ENCODE data around the gene THUMPD2.

The THUMPD2 gene

DNA sequence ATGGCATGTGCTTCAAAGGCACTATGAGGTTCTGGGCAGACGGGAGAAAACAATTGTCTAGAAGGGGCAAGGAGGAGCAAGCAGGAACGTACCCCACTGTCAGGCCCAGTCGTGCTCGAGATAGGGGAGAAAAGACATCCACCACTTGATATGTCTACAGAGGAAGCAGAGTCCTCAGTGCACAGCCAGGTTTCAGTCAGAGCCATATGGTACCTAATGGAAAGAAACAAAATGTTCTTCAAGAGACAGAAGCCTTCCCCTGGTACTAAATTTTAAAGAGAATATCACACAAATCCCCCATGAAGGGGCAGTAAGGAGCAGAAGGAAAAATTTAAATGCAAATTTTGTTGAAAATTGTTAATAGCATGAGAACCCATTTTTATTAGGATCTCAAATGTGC is 21.9 kb downstream of the THUMPD2 start:
- TF ChIP-seq, protein P1, sequence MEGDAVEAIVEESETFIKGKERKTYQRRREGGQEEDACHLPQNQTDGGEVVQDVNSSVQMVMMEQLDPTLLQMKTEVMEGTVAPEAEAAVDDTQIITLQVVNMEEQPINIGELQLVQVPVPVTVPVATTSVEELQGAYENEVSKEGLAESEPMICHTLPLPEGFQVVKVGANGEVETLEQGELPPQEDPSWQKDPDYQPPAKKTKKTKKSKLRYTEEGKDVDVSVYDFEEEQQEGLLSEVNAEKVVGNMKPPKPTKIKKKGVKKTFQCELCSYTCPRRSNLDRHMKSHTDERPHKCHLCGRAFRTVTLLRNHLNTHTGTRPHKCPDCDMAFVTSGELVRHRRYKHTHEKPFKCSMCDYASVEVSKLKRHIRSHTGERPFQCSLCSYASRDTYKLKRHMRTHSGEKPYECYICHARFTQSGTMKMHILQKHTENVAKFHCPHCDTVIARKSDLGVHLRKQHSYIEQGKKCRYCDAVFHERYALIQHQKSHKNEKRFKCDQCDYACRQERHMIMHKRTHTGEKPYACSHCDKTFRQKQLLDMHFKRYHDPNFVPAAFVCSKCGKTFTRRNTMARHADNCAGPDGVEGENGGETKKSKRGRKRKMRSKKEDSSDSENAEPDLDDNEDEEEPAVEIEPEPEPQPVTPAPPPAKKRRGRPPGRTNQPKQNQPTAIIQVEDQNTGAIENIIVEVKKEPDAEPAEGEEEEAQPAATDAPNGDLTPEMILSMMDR (conservative IDR thresholded peaks at IDR 0.05; ENCODE audit: low read length): no peak
- no peak overlapping the region for H3K4me3 ChIP-seq (ENCODE audit: low read length)
- DNase-seq (ENCODE audit: low read depth): no peak

DNA sequence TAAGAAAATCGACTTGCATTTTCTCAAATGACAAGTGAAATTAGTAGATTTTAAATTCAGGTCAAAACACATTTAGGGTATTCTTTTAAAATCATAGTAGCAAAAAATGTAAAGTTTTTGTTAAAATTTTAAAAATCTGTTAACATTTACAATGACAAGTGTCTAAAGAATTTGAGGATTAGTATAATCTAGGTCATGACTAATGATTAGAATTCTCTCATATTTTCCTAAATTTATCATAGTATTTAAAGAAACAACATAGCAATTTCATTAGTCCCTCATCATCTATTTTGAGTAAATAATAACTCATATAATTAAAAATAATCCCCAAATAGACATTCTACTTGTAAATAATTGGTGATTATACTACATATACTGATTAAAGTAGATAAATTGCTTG is 23.6 kb downstream of the THUMPD2 start:
- TF ChIP-seq, protein P1 (conservative IDR thresholded peaks at IDR 0.05; ENCODE audit: low read length): no peak
- DNase-seq (ENCODE audit: low read depth): no peak
- no peak overlapping the region for H3K4me3 ChIP-seq (ENCODE audit: low read length)

DNA sequence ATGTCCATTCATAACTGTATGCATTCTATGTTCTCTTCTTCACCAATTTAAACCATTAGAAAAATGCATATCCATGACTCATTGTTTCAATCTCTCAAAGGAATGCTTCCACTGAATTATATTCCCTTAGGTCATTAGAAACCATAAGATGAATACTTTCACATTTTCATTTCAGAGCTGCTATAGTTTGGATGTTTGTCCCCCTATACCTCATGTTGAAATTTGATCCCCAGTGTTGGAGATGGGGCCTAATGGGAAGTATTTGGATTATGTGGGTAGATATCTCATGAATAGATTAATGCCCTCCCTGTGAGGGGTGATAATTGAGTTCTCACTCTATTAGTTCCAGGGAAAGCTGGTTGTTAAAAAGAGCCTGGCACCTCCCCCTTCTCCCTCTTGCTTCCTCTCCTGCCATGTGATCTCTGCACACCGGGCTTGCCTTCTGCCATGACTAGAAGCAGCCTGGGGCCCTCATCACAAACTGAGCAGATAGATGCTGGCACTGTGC is 35.7 kb downstream of the THUMPD2 start:
- TF ChIP-seq, protein P1 (conservative IDR thresholded peaks at IDR 0.05; ENCODE audit: low read length): no peak
- peak; percentile 41 for DNase-seq (ENCODE audit: low read depth)
- H3K4me3 ChIP-seq (ENCODE audit: low read length): no peak overlapping the region

DNA sequence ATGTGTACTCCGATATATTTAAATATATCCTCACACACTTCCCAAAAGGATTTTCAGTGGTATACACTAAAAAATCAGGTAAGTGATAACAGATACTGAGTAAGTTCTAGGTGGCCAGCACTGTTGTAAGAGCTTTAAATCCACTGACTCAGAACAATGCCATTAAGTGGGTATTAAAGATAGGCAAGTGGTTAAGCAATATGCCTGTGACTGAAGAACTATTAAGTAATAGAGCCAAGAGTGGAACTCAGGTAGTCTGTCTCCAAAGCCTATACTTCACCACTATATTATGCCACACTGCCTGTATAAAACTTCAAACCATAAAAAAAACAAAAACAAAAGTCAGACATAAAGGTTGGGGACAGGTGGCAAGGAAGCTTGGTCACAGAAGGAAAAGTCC is 37.2 kb downstream of the THUMPD2 start:
- peak; percentile 31 for DNase-seq (ENCODE audit: low read depth)

DNA sequence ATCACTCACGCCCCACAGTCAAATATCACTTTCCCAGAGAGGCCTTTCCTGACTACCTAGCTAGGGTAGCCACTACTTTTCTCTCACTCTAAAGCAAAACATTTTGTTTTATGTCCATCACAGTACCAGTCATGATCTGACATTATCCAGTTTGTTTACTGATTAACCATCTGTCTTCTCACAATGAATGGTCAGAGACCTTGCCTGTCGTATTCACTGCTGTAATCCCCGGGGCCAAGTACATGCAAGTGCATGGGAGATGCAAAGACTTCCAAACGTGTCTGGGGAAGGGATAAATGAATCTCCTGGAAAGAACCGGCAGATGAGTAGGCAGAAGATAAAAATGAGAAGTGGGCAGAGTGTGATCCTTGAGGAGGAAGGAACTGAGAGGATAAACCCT is 39.7 kb downstream of the THUMPD2 start:
- no peak overlapping the region for H3K4me3 ChIP-seq (ENCODE audit: low read length)
- DNase-seq (ENCODE audit: low read depth): no peak
- TF ChIP-seq, protein P1 (conservative IDR thresholded peaks at IDR 0.05; ENCODE audit: low read length): no peak

More for the DNA sequence above, 37.2 kb downstream of the THUMPD2 start:
- TF ChIP-seq, protein P1 (conservative IDR thresholded peaks at IDR 0.05; ENCODE audit: low read length): no peak
- H3K4me3 ChIP-seq (ENCODE audit: low read length): no peak overlapping the region

DNA sequence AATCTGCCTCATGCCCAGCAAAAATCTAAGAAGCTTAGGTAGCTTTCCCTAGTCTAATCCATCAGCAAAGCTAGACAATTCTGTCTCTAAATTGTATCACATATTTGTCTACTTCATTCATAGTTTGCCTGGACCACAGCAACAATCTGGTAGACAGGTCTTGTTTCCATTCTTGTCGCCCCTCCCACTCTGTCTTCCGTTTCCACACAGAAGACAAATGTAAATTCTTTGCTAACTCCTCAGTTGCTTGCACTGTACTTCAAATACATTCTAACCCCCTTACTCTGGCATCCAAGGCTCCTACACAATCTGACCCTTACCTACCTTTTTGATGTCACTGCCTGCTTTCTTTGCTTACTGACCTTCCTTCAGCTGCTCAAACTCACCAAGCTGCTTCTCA is 40.1 kb downstream of the THUMPD2 start:
- peak; percentile 53 for DNase-seq (ENCODE audit: low read depth)
- TF ChIP-seq, protein P1 (conservative IDR thresholded peaks at IDR 0.05; ENCODE audit: low read length): no peak
- no peak overlapping the region for H3K4me3 ChIP-seq (ENCODE audit: low read length)

DNA sequence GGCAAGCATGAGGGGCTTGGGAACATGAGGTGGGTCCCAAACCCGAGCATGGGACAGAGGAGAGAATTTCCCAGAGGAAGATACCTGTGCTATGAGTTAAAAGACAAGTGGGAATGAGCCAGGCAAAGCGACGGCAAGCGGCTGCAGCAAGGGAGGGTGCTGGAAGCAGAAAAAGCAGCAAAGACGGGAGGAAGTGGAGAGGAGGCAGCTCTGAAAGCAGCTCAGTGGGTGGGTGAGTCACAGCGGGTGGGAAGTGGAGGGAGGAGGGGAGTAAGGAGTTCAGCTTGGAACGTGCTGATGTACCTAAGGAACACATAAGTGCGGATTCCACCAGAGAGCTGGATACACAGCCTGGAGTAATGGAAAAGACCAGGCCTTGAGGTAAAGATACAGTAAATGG is 41.4 kb downstream of the THUMPD2 start:
- H3K4me3 ChIP-seq (ENCODE audit: low read length): peak overlapping the region; percentile 37
- TF ChIP-seq, protein P1 (conservative IDR thresholded peaks at IDR 0.05; ENCODE audit: low read length): no peak
- peak; percentile 78 for DNase-seq (ENCODE audit: low read depth)
